Measurements from ENCODE around the gene DESI2. TPM values are rescaled to one million over a fixed set of nuclear protein-coding genes. Genes with fewer than 3 reads are reported as not detected.

Gene DESI2
- total RNA-seq, 2 donors from 2014 or later = 42.2 to 52.8 TPM

DNA sequence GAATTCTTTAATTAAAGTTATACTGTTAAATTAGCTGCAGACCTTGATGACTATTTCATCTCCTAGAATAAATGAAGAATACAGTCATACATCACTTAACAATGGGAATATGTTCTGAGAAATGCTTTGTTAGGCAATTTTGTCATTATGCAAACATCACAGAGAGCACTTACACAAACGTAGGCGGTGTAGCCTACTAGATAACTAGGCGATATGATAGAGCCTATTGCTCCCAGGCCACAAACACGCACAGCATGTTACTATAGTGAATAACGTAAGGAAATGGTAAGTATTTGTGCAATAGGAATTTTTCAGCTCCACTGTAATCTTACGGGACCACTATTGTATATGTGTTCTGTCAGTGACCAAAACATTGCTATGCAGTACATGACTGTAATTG, 37.6 kb upstream of the DESI2 start:
- H3K4me1 ChIP-seq (ENCODE audit: control insufficient read depth in 1 of 2, low read depth in 2 of 2) = no peaks in the 10 kb centered on the region
- no peak for TF ChIP-seq CTCF (IDR thresholded peaks at IDR 0.05)
- no peak for DNase-seq (ENCODE audit: low spot score)
- no peaks in the 10 kb centered on the region for H3K9me3 ChIP-seq
- no peak overlapping the region for H3K27ac ChIP-seq
- no peaks in the 10 kb centered on the region for H3K36me3 ChIP-seq
- H3K27me3 ChIP-seq (replicated peaks; ENCODE audit: insufficient read depth) = no peaks in the 10 kb centered on the region
- H3K4me3 ChIP-seq = no peak overlapping the region
- ATAC-seq (ENCODE audit: insufficient number of reproducible peaks, low FRiP score, low read depth) = no peak

- Histone ChIP-seq H3K27me3 (replicated peaks; ENCODE audit: insufficient read depth) (no peaks in the 10 kb centered on the region), H3K4me1 (ENCODE audit: control insufficient read depth in 1 of 2, low read depth in 2 of 2) (no peaks in the 10 kb centered on the region), H3K36me3 (no peaks in the 10 kb centered on the region), H3K4me3 (no peak overlapping the region), H3K27ac (no peak overlapping the region), H3K9me3 (no peaks in the 10 kb centered on the region)
- no peak for TF ChIP-seq CTCF (IDR thresholded peaks at IDR 0.05)
- no peak for ATAC-seq (ENCODE audit: insufficient number of reproducible peaks, low FRiP score, low read depth)
- no peak for DNase-seq (ENCODE audit: low spot score)
Measured at GRCh38 chr1:244626709-244627108, 26.2 kb upstream of the DESI2 start.

DNA sequence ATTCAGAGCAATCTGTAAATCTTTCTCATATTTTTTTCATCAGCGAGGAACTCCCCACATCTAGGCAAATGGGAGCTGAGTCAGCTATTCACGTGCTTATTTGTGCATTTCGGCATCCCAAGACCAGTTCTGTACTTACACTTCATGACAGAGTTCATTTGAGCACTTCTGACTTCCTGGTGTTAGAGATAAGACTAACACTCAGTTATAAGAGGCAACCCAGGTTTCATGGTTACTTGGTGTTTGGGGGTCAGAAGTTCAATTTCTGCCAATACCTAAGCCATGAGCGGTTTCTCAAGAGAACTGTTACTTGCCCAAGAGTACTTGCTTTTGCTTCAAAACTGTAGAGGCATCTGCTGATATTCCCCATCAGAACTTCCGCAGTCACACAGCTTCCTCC, 24.1 kb upstream of the DESI2 start:
- no peak for DNase-seq (ENCODE audit: low spot score)
- no peak for ATAC-seq (ENCODE audit: insufficient number of reproducible peaks, low FRiP score, low read depth)
- H3K27me3 ChIP-seq (replicated peaks; ENCODE audit: insufficient read depth) = no peaks in the 10 kb centered on the region
- no peaks in the 10 kb centered on the region for H3K36me3 ChIP-seq
- H3K27ac ChIP-seq = no peak overlapping the region
- H3K9me3 ChIP-seq = no peaks in the 10 kb centered on the region
- no peak overlapping the region for H3K4me3 ChIP-seq
- TF ChIP-seq CTCF (IDR thresholded peaks at IDR 0.05) = no peak
- H3K4me1 ChIP-seq (ENCODE audit: control insufficient read depth in 1 of 2, low read depth in 2 of 2) = no peaks in the 10 kb centered on the region

DNA sequence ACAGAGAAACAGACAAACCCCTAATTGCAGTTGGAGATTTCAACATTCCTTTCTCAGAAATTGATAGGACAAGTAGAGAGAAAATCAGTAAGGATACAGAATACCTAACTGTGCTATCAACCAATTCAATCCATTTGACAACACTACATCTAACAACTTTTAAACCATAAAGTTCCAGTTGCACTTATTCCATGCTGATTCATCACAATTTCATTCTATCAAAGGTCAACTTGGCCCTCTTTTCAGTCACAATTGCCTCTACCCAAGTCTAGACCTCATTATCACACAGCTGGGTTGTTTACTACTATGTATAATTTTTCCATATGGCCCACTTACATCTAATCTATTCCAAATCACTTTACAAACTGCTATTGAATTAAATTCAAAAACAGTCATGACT, 19.8 kb upstream of the DESI2 start:
- Histone ChIP-seq H3K36me3 (no peaks in the 10 kb centered on the region), H3K27me3 (replicated peaks; ENCODE audit: insufficient read depth) (no peaks in the 10 kb centered on the region), H3K4me3 (no peak overlapping the region), H3K4me1 (ENCODE audit: control insufficient read depth in 1 of 2, low read depth in 2 of 2) (no peaks in the 10 kb centered on the region), H3K27ac (no peak overlapping the region), H3K9me3 (no peaks in the 10 kb centered on the region)
- DNase-seq (ENCODE audit: low spot score) (no peak), ATAC-seq (ENCODE audit: insufficient number of reproducible peaks, low FRiP score, low read depth) (no peak)
- no peak for TF ChIP-seq CTCF (IDR thresholded peaks at IDR 0.05)

DNA sequence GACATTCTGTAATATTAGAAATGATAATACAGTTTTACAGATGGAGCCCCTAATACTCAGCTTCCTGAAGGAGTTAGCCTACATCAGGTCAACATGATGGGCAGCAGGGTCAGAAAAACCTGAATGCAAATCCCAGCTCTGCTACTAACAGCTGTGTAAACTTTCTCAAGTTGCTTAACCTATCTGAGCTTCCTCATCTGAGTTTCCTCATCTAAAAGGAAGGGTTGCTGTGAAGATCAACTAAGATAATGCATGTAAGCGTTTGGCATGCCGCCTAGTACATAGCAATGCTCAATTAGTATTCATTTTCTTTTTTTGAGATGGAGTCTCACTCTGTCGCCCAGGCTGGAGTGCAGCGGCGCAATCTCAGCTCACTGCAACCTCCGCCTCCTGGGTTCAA, 18.4 kb upstream of the DESI2 start:
- H3K36me3 ChIP-seq = no peaks in the 10 kb centered on the region
- no peak overlapping the region for H3K27ac ChIP-seq
- H3K9me3 ChIP-seq = no peaks in the 10 kb centered on the region
- ATAC-seq (ENCODE audit: insufficient number of reproducible peaks, low FRiP score, low read depth) (no peak), DNase-seq (ENCODE audit: low spot score) (no peak)
- H3K27me3 ChIP-seq (replicated peaks; ENCODE audit: insufficient read depth) = no peaks in the 10 kb centered on the region
- no peaks in the 10 kb centered on the region for H3K4me1 ChIP-seq (ENCODE audit: control insufficient read depth in 1 of 2, low read depth in 2 of 2)
- no peak overlapping the region for H3K4me3 ChIP-seq
- TF ChIP-seq CTCF (IDR thresholded peaks at IDR 0.05) = no peak

All from thoracic aorta (tissue), 2 donors.